ENCODE data around the gene MOB1A.
"Not testable (repeated sequence)": the region's sequence is repeated elsewhere in the genome, so short reads cannot be mapped to it uniquely, and the experiment has no call there.

Gene MOB1A

DNA sequence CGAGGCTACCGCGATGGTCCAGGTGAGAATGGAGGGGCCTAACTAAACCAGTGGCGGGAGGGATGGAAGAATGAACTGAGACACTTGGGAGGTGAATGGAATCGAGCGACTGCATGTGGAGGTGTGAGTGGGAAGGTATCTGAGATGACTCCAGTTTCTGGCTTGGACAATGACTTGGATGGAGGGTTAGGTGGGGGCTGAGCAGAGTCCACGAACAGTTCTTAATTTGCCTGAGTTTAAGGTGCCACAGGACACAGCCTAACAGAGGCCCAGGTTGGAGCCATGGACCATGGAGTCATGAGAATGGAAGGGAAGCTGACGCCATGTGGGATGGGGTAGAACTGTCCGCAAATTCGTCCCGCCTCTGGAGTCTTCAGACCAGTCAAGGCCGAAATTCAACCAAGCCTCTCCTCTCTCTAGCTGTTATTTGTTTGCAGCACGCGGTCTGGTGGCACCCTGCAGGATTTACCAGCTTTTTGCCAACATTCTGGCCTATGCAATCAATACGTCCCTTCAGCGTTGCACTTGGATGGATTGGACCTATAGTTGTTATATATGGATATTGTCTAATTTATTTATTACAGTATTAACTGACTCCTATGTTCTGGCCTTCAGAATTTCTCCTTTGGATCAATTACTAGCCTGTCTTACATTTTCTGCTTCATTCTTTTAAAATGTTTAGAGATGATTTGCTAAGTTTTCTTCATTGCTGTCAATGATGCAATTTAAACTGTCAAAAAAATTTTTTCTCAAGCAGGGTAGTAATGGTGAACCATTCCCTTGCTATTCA is 30.0 kb downstream of the MOB1A start:
- no peak for DNase-seq

DNA sequence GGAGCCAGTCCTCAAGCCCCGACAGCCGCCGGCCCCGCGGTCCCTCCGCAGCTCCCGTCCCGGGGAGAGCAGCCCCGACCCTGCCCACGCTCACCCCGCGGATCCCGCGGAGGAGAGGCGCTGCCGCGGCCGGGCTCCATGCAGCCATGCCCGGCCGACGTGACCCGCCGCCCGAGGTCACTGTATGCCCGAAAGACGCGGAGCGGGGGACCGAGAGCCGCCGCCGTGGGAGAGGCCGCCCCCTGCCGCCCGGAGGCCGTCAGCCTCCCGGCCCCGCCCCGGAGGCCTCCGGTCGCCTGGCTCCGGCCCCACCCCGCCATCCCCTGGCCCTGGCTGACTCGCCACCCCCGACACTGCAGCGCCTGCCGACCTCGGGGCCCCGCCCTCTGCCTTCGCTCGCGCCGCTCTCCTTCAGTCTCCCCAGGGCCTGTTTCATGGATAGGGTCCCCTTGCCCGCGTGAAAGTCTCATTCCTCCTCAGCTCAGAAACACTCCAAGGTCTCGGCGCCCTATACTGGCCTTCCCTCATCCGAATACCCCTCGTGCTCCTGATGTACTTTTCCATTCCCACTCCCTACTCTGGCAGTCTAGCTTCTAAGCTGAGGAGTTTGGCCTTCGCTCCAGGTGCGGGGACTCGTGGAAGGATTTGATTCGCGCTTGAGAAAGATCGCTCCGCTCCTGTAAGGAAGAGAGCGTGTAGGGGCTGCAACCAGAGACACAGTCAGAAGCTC is 30.8 kb downstream of the MOB1A start, which contains the start of gene BOLA3:
TSS of gene BOLA3 (minus strand) at position 186 of the 730 bp plus-strand sequence. CDS start at position 148, 38 bp downstream.
- DNase-seq = peak; percentile 82 to 85

DNA sequence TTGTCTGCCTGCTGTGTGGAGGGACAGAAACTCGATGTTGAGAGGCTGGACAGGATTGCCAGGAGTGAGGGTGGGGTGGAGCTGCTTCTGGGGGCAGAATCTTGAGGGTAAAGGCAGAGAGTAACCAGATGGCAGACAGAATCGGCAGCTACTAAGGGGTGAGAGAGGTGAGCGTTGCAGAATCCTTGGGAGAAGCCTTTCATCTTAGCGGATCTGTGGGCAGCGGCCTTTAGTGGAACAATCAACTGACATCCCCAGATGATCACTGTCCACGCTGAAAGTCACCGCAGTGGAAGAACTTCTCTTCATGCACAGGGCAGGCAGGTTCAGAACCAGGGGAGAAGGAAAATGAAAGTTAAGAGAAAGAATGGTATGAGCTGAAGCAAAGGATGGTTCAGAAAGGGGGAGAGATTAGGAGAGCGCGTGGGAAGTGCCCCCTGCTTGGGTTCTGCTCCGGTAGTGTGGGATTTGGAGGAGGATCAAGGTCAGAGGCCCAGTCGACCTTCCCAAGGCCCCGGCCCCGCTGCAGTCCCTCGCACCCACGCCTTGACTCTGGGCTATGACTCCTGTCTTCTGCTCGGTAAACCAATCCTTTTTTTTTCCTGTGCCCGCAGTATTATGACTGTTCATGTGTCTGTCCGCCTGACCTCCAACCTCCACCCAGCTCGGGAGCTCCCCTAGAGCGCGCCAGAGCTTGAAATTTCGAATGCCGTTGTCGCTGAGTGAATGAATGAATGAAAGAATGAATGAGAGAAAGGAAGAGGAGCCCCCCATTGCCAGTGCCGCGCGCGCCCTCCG is 31.6 kb downstream of the MOB1A start:
- peak in 1 of 2 donors; percentile 24 for DNase-seq

DNA sequence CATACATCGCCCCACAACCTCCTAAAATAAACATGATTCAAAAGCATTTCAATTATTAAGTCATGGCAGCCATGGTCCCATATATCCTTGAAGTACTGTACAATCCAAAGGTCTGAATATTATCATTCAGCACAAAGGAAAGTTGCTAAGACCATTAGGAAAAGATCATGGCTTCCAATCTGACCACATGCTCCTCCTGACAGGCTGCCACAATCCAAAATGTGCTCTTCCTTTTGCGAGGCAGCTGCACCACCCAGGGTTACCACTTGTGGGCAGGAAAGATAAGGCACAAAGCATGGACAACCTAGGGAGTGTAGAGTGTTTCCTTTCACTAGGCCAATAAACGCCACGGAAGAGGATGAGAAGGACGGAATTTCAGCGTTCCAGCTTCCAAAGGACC is 36.3 kb downstream of the MOB1A start:
- no peak for DNase-seq

DNA sequence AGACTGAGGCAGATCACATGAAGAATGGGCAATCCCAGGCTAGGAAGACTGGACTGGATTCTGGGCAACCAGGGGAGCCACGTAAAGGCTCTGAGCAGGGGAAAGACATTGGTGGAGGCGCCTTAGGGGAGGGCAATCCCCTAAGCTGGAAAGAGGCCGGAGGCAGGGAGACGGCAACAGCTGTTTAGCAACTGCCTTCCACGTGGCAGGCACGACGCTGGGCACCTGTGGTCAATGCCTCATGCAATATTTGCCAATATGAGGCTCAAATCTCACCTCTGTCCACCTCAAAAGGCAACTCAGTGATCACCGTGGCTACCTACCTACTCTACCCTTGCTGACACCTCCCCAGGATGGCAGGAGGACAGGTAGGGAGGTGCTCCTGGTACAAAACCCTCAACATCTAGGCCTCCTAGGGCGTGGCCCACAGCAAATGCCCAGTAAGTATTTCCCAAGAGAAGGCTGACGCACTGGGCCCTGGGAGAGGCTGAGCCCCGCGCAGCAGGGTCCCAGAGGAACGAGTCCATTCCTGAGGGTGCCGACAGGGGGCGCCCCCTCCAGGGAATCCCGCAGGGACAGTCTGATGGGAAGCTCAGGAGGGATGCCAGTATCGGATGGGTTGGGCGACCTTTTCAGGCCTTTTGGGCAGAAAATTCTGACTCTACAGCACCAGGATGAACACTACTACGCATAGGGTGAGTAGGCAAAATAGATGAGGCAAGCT is 39.9 kb downstream of the MOB1A start:
- no peak for DNase-seq

DNA sequence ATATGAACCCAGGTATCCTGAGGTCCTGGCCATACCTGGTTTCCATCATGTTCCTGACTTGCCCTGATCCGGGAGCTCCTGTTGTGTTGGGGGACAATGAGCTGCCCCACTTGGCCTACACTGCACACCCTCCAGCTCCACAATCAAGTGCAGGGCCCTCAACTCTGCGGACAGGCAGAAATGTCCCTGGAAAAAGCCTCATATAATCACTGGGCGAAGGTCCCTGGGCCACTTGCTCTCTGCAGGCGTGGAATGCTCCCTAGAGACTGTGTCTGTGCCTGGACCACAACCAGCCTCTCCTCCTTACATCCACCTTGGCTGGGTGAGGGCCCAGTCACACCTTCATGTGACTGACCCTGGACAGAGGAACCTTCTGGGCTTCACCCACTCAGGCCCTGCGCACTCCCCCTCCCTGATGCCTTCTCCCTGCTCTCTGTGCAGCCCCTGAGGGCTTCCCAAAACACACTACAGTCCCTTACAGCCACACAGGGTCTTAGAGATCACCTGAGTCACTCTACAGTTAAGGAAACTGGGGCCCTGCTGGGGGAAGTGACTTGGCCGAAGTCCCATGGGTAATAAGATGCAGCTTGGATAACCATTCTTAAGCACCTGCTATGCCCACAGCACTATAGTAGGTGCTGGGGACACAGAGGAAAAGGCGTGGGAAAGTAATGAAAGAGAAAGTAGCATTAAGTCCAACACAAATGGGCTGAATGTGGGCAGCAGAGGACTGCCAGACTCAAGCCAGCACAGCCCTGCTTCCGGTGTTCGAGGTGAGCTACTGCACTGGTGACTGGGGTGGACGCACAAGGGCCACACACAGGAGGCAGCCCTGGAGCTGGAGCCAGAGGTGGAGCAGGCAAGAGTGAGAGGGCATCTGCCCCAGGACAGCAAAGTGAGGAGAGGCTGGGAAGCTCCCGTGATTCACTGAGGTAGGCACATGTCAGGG is 40.8 kb downstream of the MOB1A start:
- no peak for DNase-seq

DNA sequence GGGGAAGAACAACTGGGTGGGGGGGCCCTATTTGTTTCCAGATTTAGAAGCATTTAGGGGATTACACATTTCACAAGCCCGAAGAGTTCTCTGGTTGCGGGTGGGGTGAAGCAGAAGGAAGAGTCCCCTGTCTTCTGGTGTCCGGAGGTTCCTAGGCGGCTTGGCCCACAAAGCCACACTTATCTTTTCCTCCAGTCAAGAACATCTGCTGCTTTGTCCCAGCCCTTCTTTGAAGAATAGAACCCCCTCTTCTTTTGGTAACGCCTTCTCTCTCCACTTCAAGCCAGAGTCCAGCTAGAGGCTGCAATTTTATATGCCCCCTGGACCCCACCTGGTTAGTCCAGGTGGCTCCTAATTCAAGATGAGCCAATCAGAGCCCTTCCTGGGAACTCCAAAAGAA is 46.8 kb downstream of the MOB1A start:
- DNase-seq = no peak

DNA sequence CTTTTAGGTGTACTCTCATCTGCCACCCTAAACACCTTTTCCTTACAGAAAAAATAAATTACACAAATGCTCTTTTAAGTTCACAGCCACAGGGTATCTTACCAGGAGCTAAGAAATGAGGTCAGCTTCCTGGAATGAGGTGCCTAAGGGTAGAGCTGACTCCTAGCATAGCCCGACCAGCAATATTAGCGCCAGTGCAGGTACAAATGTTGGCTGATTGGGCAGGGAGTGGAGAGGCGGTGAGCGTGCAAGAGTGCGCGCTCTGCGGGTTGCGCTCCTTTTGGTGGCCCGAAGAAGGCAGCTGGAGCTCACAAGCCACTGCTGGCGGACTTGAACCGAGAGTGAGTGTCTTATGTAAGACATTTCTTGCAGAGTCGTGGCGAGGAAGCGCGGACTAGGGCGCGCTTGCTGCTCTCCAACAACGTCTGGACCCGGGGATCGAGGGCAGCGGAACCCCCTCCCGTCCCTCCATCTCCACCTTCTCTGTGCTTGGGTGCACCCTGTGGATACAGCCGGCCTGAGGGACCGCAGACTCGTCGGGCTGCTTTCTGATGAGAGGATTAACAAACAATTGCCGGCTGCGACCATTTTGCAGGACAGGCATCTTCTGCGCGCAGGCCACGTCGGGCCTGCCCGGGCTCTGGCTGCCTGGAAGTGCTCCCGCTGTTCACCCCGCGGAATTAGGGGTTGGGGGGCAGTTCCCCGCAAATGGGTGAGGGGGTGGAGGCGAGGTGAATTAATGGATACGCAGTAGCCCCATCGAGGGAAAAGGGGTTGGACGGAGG is 48.3 kb downstream of the MOB1A start:
- no peak for DNase-seq

DNA sequence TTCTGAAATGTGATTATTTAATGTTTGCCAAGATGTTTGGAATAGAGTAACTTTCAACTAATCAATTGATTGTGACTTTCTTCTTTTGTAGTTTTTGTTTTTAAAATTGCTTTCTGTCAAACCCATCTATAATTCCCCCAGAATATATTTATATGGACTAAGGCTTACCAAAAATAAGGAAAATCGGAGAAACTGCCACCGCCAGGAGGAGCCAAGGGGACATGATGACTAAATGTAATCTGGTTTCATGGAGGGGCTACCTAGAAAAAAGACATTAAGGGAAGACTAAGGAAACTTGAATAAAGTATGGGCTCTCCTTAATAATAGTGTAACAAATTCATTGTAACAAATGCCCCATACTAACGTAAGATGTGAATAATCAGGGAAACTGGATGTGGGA is 50.5 kb downstream of the MOB1A start:
- DNase-seq = no peak

DNA sequence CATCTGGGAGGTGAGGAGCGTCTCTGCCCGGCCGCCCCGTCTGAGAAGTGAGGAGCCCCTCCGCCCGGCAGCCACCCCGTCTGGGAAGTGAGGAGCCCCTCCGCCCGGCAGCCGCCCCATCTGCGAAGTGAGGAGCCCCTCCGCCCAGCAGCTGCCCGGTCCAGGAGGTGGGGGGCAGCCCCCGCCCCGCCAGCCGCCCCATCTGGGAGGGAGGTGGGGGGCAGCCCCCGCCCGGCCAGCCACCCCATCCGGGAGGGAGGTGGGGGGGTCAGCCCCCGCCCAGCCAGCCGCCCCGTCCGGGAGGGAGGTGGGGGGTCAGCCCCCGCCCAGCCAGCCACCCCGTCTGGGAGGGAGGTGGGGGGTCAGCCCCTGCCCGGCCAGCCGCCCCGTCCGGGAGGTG is 54.7 kb downstream of the MOB1A start:
- DNase-seq = not testable (repeated sequence)

DNA sequence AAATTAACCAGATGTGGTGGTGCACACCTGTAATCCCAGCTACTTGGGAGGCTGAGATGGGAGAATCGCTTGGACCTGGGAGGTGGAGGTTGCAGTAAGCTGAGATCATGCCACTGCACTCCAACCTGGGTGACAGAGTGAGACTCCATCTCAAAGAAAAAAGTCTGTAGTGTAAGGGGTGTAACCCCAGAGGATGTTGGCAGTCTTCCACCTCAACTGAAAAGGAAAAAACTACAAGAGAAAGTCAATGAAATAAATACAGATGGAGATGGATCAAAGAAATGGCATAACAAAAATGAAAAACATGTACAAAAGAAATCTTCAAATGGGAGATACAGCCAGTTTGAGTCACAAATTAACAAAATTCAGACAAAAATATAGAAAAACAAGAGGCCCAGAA is 56.8 kb downstream of the MOB1A start:
- not testable (repeated sequence) for DNase-seq

DNA sequence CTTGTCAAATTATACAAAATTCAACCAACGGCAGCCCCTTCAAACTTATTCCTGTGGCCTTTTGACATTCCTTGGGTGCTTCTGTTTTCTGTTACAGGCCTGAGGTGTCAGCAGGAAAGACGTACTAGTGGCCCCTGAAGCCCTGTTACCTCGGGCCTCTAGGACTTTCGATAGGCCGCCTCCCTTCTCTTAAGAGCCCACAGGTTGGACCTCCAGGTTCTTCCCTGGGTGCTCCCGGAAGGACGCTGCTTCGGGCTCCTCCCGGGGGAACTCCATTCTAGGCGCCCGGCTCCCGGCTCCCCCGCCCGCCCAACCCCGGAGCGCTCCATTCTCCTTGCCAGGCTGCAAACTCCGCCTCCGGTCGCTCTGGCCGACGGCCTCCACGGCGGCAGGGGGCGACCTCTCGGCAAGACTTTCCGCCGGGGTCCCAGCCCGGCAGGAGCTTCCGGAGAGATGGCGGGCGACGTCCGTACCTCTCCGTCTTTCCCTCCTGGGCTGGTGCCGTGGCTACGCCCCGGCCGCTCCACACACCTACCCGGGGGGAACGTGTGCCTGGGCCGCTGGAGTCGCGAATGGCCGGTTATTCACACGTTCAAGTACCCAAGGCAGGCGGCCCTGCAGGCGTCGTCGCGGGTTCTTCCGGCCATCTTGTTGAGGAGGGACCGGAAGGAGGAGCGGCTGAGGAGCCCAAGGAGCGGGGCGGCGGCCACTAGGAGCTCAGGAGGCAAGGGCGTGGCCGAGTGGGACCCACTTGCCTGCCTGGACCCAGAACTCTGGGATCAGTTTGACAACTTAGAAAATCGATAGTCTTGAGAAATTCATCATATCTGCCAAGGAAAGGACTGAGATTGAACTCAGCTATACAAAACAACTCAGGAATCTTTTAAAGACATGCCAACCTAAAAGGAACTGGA is 58.5 kb downstream of the MOB1A start:
- DNase-seq = peak; percentile 81 to 86

DNA sequence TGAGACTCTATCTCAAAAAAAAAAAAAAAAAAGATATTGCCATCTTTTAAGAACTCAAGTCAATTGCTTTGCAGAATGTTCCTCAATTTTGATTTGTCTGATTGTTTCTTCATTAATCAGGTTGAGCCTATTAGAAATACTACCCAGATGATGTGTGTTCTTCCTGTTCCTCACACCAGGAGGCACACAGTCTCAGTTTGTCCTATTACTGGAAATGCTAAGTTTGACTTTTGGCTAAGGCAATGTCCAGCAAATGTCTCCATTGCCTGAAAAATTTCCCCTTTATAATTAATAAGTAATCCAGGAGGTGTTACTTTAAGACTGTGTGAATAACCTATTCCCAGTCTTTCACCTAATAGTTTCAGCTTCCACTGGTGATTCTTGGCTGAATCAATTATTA is 59.3 kb downstream of the MOB1A start:
- DNase-seq = no peak

DNA sequence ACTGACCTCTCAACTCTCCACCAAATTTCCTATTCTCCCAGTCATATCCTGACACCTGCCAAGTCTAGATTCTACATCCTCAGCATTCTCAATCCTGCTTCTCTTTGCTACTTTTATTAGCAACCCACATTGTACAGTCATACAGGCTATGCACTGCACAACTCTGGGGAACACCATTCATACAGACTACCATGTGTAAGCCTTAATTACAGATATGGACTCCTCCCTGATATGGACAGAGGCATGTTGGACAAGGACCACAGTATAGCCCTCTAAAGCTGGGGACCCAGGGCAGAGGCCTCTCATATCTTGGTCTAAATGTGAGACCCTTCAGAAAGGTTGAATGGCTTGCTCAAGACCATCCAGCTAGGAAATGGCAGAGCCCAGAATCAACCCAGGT is 67.3 kb downstream of the MOB1A start:
- DNase-seq = no peak

DNA sequence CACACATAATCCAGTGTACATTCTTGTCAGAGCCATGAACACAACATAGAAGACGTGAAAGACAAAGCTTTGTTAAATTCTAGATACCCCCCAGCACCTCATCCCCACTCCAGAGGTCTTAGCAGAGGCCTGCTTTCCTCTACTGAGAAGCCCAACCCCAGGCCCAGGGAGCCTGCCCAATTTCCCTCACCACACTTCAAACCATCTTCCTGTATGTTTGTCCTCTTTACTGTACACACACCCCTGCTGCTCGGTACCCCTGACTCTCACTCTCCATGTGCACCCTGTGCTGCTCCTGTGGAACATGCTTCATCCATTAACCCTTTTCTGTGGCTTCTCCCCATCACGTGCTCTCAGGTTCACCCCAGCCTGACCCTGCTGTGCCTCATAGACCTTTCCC is 68.1 kb downstream of the MOB1A start:
- no peak for DNase-seq

DNA sequence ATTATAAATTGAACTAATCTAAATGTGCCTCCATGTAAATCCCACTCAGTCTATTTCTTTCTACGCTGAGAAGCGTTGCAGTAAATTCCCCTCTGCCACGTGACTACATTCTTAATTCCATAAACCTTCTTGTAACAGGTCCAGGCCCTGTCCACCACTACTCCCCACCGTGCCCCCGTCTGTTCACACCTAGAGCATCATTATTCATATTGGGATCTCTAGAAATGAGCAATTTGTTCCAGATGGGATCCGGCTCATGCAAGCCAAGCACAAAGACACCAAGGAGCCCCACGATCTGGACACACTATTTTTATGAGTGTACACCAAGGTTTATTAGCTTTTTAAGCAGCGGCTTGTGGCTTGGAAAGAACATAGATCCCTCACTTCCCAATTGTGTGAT is 69.1 kb downstream of the MOB1A start:
- DNase-seq = no peak

DNA sequence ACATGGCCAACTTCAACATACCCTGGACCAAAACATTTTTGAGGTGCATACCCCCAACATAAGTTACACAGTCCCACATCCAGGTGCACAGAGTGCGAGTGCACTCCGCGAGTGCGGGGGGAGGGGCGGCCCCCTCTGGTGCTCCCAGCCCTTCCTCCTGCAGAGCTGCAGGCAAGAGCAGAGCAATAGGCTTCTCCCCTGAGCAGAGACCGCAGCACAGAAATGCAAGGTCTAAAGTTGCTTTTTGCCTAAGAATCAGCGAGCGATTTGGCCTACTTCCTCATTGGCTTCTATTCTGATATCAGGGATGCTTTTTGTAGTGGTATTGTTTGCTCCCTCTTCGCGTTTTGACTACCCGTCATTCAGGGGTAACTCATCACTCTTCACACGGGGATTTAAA is 71.6 kb downstream of the MOB1A start:
- no peak for DNase-seq

DNA sequence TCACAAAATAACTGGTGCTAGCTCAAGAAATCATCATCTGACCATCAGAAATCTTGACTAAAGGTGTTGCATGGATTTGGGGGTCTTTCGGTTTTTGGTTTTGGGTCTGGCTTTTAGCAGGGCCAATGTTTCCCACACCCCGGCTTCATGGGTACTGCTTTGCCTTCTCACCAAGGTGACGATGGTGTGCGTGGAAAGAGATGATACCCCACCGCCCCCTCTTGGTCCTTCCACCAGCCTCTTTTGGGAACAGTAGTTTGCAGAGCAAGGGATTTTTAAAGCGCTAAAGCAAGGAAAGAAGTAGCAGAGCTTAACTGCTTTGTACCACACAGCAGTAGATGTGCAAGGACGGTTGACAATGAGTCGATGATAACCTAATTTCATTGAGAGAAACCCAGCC is 73.3 kb downstream of the MOB1A start:
- no peak for DNase-seq

DNA sequence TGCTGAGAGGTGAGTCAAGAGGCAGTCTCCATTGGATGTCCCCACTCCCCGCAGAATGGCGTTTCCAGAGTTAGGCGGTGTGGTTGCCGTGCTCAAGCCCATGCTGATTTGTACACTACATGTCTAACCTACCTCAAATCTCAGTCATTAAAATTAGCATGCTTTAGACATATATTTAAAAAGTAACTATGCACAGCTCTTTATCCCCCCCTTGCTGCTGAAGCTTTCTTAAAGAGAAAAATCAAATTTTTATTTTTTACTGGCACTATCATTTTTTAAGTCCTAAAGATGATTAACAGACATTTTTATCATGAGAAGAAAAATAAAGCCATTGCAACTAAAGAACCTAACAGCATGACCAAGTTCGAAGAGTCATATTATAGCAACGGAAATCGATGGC is 73.8 kb downstream of the MOB1A start:
- peak in 1 of 2 donors; percentile 13 for DNase-seq

DNA sequence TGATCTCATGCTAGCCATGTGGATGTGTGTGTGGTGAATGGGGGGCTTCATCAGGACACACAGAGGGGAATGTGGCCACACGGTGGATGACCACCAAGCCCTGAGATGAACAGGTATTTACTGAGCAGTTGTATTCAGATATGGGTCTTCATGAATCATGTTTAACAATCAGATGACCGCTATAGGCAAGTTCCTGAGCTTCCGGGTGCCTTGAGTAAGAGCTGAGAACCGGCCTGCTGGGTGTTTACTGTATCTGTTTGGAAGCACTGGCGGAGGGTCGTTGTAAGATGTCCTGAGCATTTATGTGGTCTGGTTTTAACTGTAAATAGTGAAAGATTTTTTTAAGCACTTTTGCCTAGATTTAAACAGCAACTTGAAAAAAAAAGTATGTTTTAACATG is 74.9 kb downstream of the MOB1A start:
- DNase-seq = no peak
